Caco-2 (cell line): ENCODE results near the gene A2M. TPM values are rescaled to one million over a fixed set of nuclear protein-coding genes. Genes with fewer than 3 reads are reported as not detected.

Experiments
- BruUV-seq: library from RNA; stranded (reverse); fragments of 400-500 nt; replicated peaks from 2 replicates; lab custom pipeline; 2021; lab: Mats Ljungman, UMichigan
- CTCF ChIA-PET: fragments of 300-600 bp; sonication (Branson Sonifier 250); formaldehyde crosslinking; loops from one replicate; lab custom pipeline; 2022; ENCODE audit warnings: antibody characterized with exemption; lab: Charles Lee
- POLR2A ChIA-PET: fragments of 300-600 bp; sonication (Branson Sonifier 250); formaldehyde crosslinking; loops from one replicate; lab custom pipeline; 2022; ENCODE audit warnings: antibody characterized with exemption; lab: Charles Lee
- DNase-seq, 2 experiments: peaks; one replicate each; pipeline versions ENCODE4 v3.0.0 to v3.0.0-alpha.2; 2020 to 2022
- H3K27me3 ChIP-seq: replicated peaks from 2 replicates; pipeline ENCODE4 v1.6.0; 2011; ENCODE audit warnings: low read length; ENCODE audit not compliant: control insufficient read depth, insufficient read depth
- H3K36me3 ChIP-seq: 2 replicates; pipeline ENCODE4 v1.5.1; 2011; ENCODE audit warnings: low read length; ENCODE audit not compliant: control insufficient read depth, insufficient read depth
- H3K4me1 ChIP-seq: fragments of 250-450 bp; sonication (Bioruptor Pico); 2 replicates; pipeline ENCODE4 v1.5.1; 2020; ENCODE audit warnings: mild to moderate bottlenecking
- H3K4me3 ChIP-seq: 2 replicates; pipeline ENCODE4 v1.5.1; 2011; ENCODE audit warnings: low read depth, mild to moderate bottlenecking, control low read depth, low read length
- H3K9me3 ChIP-seq: fragments of 250-450 bp; sonication (Bioruptor Pico); 2 replicates; pipeline ENCODE4 v1.5.1; 2020; ENCODE audit warnings: mild to moderate bottlenecking, moderate library complexity
- H3K27ac Mint-ChIP-seq: one replicate; pipeline ENCODE4 v1.8.0; 2022; ENCODE audit warnings: mixed read lengths; ENCODE audit not compliant: unreplicated experiment
- H3K27me3 Mint-ChIP-seq: one replicate; pipeline ENCODE4 v1.8.0; 2022; ENCODE audit warnings: mixed read lengths; ENCODE audit not compliant: insufficient read depth, unreplicated experiment
- H3K36me3 Mint-ChIP-seq: one replicate; pipeline ENCODE4 v1.8.0; 2022; ENCODE audit warnings: mild to moderate bottlenecking, mixed read lengths; ENCODE audit not compliant: insufficient read depth, unreplicated experiment
- H3K4me1 Mint-ChIP-seq: one replicate; pipeline ENCODE4 v1.8.0; 2022; ENCODE audit warnings: low read depth, mixed read lengths; ENCODE audit not compliant: unreplicated experiment
- H3K4me3 Mint-ChIP-seq: one replicate; pipeline ENCODE4 v1.8.0; 2022; ENCODE audit warnings: mild to moderate bottlenecking, moderate library complexity, mixed read lengths; ENCODE audit not compliant: unreplicated experiment
- H3K9me3 Mint-ChIP-seq: one replicate; pipeline ENCODE4 v1.8.0; 2022; ENCODE audit warnings: mixed read lengths; ENCODE audit not compliant: unreplicated experiment
- intact Hi-C: fragments of 100-400 bp; cut with micrococcal nuclease; formaldehyde crosslinking; loops from one replicate; pipeline ENCODE4 v1.10.0; 2022; ENCODE audit not compliant: unreplicated experiment
- total RNA-seq: library from RNA; stranded (reverse); gene quantifications from 2 replicates; pipeline ENCODE4 v1.2.3, GENCODE V29; 2022
- TF ChIP-seq, protein P1 (sequence below), 2 experiments: fragments of 200-600 bp in 1 of 2; IDR thresholded peaks; 1 replicate in 1 of 2; 2 replicates in 1 of 2; pipeline versions ENCODE4 v1.5.1 to v1.8.0; 2011 to 2022; ENCODE audit warnings: antibody characterized with exemption in 1 of 2, control low read depth in 1 of 2, inconsistent platforms in 1 of 2, low read depth in 1 of 2, low read length in 1 of 2, mild to moderate bottlenecking in 1 of 2, moderate library complexity in 1 of 2; ENCODE audit not compliant: insufficient read depth in 1 of 2, severe bottlenecking in 1 of 2, unreplicated experiment in 1 of 2

The A2M gene
- total RNA-seq, 1 experiment from 2014 or later: 1.00 TPM

DNA sequence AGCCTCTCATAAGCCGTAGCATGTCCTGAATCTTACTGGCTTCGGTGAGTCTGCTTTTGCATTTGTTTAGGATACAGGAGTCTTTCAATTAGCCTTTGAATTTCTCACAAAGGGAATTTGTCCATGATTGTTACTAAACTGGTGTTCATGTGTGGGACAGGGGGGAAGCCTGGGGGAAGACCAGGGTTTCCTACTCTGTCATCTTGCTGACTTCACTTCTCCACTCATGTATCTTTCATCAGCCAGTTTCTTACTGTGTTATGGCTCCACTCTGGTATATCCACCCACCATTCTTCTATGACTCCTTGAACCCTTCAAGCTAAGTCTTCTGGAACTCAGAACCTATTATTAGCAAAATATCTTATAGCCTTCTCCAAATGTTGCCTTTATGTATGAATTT lies 31.7 kb upstream of the A2M start:
- Histone ChIP-seq H3K4me1 (peaks cover 7% of the 10 kb centered on the region; the same call in 1 of the 2 replicates), H3K9me3 (peaks cover 35% of the 10 kb centered on the region), H3K4me3 (no peak overlapping the region), H3K27me3 (no peaks in the 10 kb centered on the region), H3K36me3 (no peaks in the 10 kb centered on the region; the same call in 1 of the 2 replicates)
- DNase-seq: no peak
- ChIA-PET POLR2A (no interaction called here), CTCF (no interaction called here)
- Mint-ChIP-seq H3K4me1 (peaks cover 25% of the 10 kb centered on the region), H3K27ac (no peak overlapping the region), H3K4me3 (no peak overlapping the region), H3K27me3 (no peaks in the 10 kb centered on the region), H3K9me3 (peaks cover 65% of the 10 kb centered on the region), H3K36me3 (peaks cover 6% of the 10 kb centered on the region)
- TF ChIP-seq, protein P1, sequence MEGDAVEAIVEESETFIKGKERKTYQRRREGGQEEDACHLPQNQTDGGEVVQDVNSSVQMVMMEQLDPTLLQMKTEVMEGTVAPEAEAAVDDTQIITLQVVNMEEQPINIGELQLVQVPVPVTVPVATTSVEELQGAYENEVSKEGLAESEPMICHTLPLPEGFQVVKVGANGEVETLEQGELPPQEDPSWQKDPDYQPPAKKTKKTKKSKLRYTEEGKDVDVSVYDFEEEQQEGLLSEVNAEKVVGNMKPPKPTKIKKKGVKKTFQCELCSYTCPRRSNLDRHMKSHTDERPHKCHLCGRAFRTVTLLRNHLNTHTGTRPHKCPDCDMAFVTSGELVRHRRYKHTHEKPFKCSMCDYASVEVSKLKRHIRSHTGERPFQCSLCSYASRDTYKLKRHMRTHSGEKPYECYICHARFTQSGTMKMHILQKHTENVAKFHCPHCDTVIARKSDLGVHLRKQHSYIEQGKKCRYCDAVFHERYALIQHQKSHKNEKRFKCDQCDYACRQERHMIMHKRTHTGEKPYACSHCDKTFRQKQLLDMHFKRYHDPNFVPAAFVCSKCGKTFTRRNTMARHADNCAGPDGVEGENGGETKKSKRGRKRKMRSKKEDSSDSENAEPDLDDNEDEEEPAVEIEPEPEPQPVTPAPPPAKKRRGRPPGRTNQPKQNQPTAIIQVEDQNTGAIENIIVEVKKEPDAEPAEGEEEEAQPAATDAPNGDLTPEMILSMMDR (IDR thresholded peaks at IDR 0.05; ENCODE audit: insufficient read depth in 1 of 2, low read depth in 1 of 2, low read length in 1 of 2, severe bottlenecking in 1 of 2, unreplicated experiment in 1 of 2): no peak
- intact Hi-C loops: no loop called here
- no TSS peak for BruUV-seq

DNA sequence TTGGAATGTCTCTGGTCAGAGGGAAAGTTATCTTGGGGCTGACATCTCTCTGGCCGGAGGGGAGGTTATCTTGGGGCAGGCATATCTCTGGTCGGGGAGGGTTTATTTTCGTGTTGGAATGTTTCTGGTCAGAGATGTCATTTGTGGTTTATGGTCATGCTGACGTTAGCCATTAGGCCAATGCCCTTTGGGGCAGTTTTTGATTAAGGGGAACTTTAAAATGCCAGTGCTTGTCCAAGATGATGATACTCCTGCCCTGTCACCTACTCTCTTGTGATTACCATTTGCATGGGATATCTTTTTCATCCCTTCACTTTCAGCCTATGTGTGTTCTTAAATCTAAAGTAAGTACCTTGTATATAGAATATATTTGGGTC lies 29.0 kb upstream of the A2M start:
- BruUV-seq: no TSS peak
- ChIA-PET CTCF (no interaction called here), POLR2A (no interaction called here)
- Mint-ChIP-seq H3K27me3 (no peaks in the 10 kb centered on the region), H3K27ac (peak overlapping the region; percentile 1), H3K9me3 (peaks cover 65% of the 10 kb centered on the region), H3K36me3 (peaks cover 9% of the 10 kb centered on the region), H3K4me3 (no peak overlapping the region), H3K4me1 (peaks cover 21% of the 10 kb centered on the region)
- Histone ChIP-seq H3K9me3 (peaks cover 56% of the 10 kb centered on the region), H3K4me1 (peaks cover 13% of the 10 kb centered on the region), H3K4me3 (no peak overlapping the region), H3K36me3 (no peaks in the 10 kb centered on the region; the same call in 1 of the 2 replicates), H3K27me3 (no peaks in the 10 kb centered on the region)
- peak; percentile 49 to 68 for DNase-seq
- TF ChIP-seq, protein P1 (IDR thresholded peaks at IDR 0.05; ENCODE audit: insufficient read depth in 1 of 2, low read depth in 1 of 2, low read length in 1 of 2, severe bottlenecking in 1 of 2, unreplicated experiment in 1 of 2): no peak
- intact Hi-C loops: no loop called here

DNA sequence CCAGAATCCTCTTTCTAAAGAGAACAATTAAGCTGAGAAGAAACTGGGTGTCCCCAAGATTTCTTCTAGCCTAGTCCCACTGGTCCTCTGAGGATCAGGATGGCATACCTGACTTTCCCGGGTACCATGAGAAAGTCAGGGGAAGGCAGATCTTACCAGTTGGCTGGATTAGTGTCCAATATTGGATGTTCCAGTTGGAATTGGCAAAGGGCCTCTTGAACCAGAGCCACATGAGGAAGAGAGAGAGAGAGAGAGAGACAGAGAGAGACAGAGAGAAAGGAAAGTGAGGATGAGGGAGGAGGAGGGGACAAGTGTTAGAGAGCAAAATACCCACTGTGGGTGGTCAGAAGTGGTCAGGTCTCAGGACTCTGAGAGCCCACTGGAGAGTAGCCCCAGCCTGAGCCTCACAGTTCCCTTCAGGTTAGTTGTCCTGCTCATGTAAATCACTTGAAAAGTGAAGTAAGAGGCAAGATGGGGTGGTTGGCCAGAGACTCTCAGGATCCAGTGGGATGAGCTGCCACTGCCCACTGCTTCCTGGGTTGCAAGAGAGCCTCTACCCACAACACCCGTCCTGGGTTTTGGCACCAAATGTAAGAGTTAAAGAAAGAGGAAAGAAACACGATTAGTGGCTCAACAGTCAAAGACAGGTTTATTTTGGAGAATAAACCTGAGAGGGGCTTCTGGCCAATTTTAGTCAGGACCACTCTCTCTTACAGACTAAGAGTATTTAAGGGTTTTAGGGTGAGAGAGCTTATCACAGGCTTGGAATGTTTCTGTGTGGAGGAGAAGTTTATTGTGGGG lies 28.4 kb upstream of the A2M start:
- H3K36me3 ChIP-seq: no peaks in the 10 kb centered on the region; the same call in 1 of the 2 replicates
- BruUV-seq: no TSS peak
- Mint-ChIP-seq H3K4me3 (no peak overlapping the region), H3K27me3 (no peaks in the 10 kb centered on the region), H3K27ac (peak overlapping the region; percentile 1), H3K9me3 (peaks cover 66% of the 10 kb centered on the region), H3K36me3 (peaks cover 11% of the 10 kb centered on the region), H3K4me1 (peaks cover 15% of the 10 kb centered on the region)
- H3K4me1 ChIP-seq: peaks cover 13% of the 10 kb centered on the region
- H3K4me3 ChIP-seq: no peak overlapping the region
- no peaks in the 10 kb centered on the region for H3K27me3 ChIP-seq
- H3K9me3 ChIP-seq: peaks cover 61% of the 10 kb centered on the region
- TF ChIP-seq, protein P1 (IDR thresholded peaks at IDR 0.05; ENCODE audit: insufficient read depth in 1 of 2, low read depth in 1 of 2, low read length in 1 of 2, severe bottlenecking in 1 of 2, unreplicated experiment in 1 of 2): no peak
- no peak for DNase-seq
- ChIA-PET POLR2A (no interaction called here), CTCF (no interaction called here)
- intact Hi-C loops: no loop called here
